Large intestine (tissue), 3 donors: Measurements from ENCODE around the gene BSN. TPM values are rescaled to one million over a fixed set of nuclear protein-coding genes. Genes with fewer than 3 reads are reported as not detected.

ENCODE experiments used
- DNase-seq, 2 donors: peaks; one replicate each; pipeline versions ENCODE4 v3.0.0 to v3.0.0-alpha.2; 2013
- H3K27ac ChIP-seq: one replicate; pipeline ENCODE4 v1.5.1; 2013; ENCODE audit warnings: low read length
- H3K27me3 ChIP-seq: 2 replicates; pipeline ENCODE4 v1.6.1; 2013; ENCODE audit warnings: low read length; ENCODE audit not compliant: control insufficient read depth, insufficient read depth
- H3K36me3 ChIP-seq: 2 replicates; pipeline ENCODE4 v1.6.1; 2013; ENCODE audit warnings: low read length; ENCODE audit not compliant: control insufficient read depth, insufficient read depth
- H3K4me1 ChIP-seq: one replicate; pipeline ENCODE4 v1.6.1; 2013; ENCODE audit warnings: low read length; ENCODE audit not compliant: control insufficient read depth, insufficient read depth
- H3K4me3 ChIP-seq: one replicate; pipeline ENCODE4 v1.5.1; 2013; ENCODE audit warnings: low read length
- H3K9me3 ChIP-seq: one replicate; pipeline ENCODE4 v1.6.1; 2013; ENCODE audit warnings: mild to moderate bottlenecking, low read depth, low read length, moderate library complexity; ENCODE audit not compliant: control insufficient read depth
- WGBS: methylation state at CpG from one replicate; pipeline ENCODE4 v1.1.5; 2013; ENCODE audit warnings: low lambda C conversion rate; ENCODE audit not compliant: insufficient coverage; 5-methylcytosine and 5-hydroxymethylcytosine counted together
- polyA plus RNA-seq: library from polyadenylated mRNA; unstranded; fragments of 120-200 nt; gene quantifications from one replicate; pipeline ENCODE4 v1.2.1, GENCODE V29; 2013

The BSN gene
- polyA plus RNA-seq, 1 donor, result 1.3 TPM

GRCh38 chr3:49664300-49664699 is 110.0 kb downstream of the BSN start:
- Histone ChIP-seq H3K4me1 (peaks cover 12% of the 10 kb centered on the region), H3K27ac (no peak overlapping the region), H3K9me3 (no peaks in the 10 kb centered on the region), H3K4me3 (no peak overlapping the region), H3K36me3 (no peaks in the 10 kb centered on the region), H3K27me3 (no peaks in the 10 kb centered on the region)
- WGBS, result no CpG with 5 or more reads among the region's 11 CpGs
- no peak for DNase-seq

DNA sequence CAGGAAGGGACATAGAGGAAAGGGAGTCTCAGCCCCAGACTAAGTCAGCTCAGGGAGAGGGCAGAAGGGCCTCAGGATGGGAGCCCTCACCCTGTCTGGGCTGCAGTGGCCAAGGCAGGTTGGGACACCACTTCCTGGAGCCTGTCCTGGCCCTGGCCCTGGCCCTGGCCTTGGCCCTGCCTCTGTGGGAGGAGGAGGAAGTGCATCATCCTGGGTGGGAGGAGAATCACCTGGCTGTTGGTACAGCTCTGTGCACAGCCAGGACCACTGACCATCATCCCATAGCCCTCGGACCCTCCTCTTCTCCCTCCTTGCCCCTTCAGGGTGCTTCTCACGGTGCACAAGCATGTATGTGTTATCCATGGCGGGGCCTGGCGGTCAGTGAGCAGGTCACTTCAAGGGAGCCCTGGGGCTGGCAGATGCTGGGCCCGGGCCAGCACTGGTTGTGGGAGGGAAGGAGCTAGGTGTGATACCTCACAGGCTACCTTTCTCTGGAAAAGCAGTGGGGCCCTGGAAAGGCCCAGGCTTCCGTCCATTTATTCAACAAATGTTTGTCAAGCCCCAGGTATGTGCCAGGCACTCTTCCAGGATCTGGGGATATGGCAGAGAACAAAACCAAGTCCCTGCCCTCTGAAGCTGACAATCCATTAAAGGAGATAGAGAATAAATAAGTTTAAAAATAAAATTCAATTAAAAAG is 111.7 kb downstream of the BSN start:
- DNase-seq, result no peak
- no peaks in the 10 kb centered on the region for H3K9me3 ChIP-seq
- H3K4me3 ChIP-seq, result no peak overlapping the region
- no peaks in the 10 kb centered on the region for H3K27me3 ChIP-seq
- WGBS, result no CpG with 5 or more reads among the region's 6 CpGs
- peaks cover 12% of the 10 kb centered on the region for H3K4me1 ChIP-seq
- no peak overlapping the region for H3K27ac ChIP-seq
- no peaks in the 10 kb centered on the region for H3K36me3 ChIP-seq

DNA sequence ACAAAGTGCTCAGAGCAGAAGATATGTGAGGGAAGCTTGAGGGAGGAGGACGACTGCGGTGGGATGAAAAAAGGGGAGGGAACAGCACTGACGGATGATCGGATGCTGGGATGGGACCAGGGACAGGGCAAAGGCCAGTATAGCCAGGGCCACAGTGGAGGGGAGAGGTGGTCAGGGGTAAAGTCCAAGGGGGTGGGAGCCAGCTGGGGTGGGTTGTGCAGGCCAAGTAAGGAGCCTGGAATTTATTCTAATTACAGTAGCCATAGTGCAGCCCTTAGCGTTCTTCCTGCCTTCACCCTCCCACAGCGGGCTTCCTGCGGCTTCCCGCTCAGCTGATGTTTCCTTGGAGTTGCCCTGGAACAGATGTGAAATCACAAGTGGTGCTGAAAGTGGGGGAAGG is 112.3 kb downstream of the BSN start:
- H3K27ac ChIP-seq, result no peak overlapping the region
- WGBS, result no CpG with 5 or more reads among the region's 8 CpGs
- DNase-seq, result peak in 1 of 2 donors; percentile 47
- no peaks in the 10 kb centered on the region for H3K36me3 ChIP-seq
- peaks cover 12% of the 10 kb centered on the region for H3K4me1 ChIP-seq
- H3K27me3 ChIP-seq, result no peaks in the 10 kb centered on the region
- H3K9me3 ChIP-seq, result no peaks in the 10 kb centered on the region
- H3K4me3 ChIP-seq, result no peak overlapping the region

- WGBS, result 50% methylated on average over 2 of the region's 25 CpGs
- no peak for DNase-seq
These were observed 113.6 kb downstream of the BSN start for GRCh38 chr3:49667701-49668413.

DNA sequence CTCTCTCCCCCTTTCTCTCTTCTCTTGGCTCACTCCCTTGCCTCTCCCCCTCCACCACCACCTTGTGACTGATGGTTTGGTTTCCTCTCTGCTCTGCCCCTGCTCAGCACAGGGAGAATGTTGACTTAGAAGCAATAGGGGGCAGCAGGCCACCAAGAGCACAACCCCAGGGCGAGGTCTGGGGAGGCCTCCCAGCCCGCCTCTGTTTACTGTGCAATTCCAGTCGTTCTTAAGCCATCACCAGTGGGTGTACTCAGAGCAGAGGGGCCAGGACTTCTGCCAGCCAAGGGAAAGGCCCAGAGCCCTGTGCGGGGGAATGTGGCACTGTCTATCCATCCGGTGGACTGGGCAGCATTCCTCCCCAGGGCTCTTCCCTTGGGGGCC is 114.1 kb downstream of the BSN start:
- Histone ChIP-seq H3K36me3 (no peaks in the 10 kb centered on the region), H3K9me3 (peaks cover 2% of the 10 kb centered on the region), H3K27me3 (no peaks in the 10 kb centered on the region), H3K27ac (no peak overlapping the region), H3K4me1 (peaks cover 17% of the 10 kb centered on the region), H3K4me3 (no peak overlapping the region)
- DNase-seq, result peak in 1 of 2 donors; percentile 34
- no CpG with 5 or more reads among the region's 5 CpGs for WGBS

More at GRCh38 chr3:49667701-49668413, 113.6 kb downstream of the BSN start:
- no peak overlapping the region for H3K4me3 ChIP-seq
- no peaks in the 10 kb centered on the region for H3K9me3 ChIP-seq
- H3K27me3 ChIP-seq, result no peaks in the 10 kb centered on the region
- peaks cover 12% of the 10 kb centered on the region for H3K4me1 ChIP-seq
- no peaks in the 10 kb centered on the region for H3K36me3 ChIP-seq
- no peak overlapping the region for H3K27ac ChIP-seq

GRCh38 chr3:49668861-49669260 is 114.6 kb downstream of the BSN start:
- Histone ChIP-seq H3K36me3 (no peaks in the 10 kb centered on the region), H3K4me3 (no peak overlapping the region), H3K9me3 (peaks cover 5% of the 10 kb centered on the region), H3K27ac (no peak overlapping the region), H3K27me3 (no peaks in the 10 kb centered on the region), H3K4me1 (peaks cover 18% of the 10 kb centered on the region)
- DNase-seq, result no peak
- no CpG with 5 or more reads among the region's 5 CpGs for WGBS

DNA sequence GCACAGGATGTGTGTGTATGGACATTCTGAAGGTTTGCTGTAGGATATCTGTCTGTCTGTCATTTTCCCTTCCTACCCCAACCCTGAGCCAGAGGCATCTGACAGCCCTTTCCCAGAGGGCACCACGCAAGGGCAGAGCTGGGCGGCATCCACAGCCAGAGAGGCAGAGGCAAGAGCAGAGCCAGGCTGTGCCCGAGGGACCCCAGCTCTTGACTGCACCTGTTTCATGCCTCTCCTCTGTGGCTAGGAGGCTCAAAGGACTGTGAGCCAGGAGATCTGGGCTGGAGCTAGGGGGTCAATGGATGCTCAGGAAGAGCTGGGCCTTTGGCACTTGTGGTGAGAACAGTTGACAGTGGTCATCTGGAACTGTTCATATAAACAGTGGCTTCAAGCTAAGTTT is 115.1 kb downstream of the BSN start:
- Histone ChIP-seq H3K4me3 (no peak overlapping the region), H3K27me3 (no peaks in the 10 kb centered on the region), H3K9me3 (peaks cover 5% of the 10 kb centered on the region), H3K4me1 (peaks cover 18% of the 10 kb centered on the region), H3K27ac (no peak overlapping the region), H3K36me3 (no peaks in the 10 kb centered on the region)
- no peak for DNase-seq
- no CpG with 5 or more reads among the region's 3 CpGs for WGBS

GRCh38 chr3:49670940-49671290 is 116.6 kb downstream of the BSN start:
- H3K4me1 ChIP-seq, result peaks cover 30% of the 10 kb centered on the region
- peaks cover 6% of the 10 kb centered on the region for H3K36me3 ChIP-seq
- WGBS, result no CpG with 5 or more reads among the region's 6 CpGs
- no peak for DNase-seq
- H3K4me3 ChIP-seq, result no peak overlapping the region
- H3K9me3 ChIP-seq, result peaks cover 5% of the 10 kb centered on the region
- H3K27ac ChIP-seq, result no peak overlapping the region
- H3K27me3 ChIP-seq, result no peaks in the 10 kb centered on the region

DNA sequence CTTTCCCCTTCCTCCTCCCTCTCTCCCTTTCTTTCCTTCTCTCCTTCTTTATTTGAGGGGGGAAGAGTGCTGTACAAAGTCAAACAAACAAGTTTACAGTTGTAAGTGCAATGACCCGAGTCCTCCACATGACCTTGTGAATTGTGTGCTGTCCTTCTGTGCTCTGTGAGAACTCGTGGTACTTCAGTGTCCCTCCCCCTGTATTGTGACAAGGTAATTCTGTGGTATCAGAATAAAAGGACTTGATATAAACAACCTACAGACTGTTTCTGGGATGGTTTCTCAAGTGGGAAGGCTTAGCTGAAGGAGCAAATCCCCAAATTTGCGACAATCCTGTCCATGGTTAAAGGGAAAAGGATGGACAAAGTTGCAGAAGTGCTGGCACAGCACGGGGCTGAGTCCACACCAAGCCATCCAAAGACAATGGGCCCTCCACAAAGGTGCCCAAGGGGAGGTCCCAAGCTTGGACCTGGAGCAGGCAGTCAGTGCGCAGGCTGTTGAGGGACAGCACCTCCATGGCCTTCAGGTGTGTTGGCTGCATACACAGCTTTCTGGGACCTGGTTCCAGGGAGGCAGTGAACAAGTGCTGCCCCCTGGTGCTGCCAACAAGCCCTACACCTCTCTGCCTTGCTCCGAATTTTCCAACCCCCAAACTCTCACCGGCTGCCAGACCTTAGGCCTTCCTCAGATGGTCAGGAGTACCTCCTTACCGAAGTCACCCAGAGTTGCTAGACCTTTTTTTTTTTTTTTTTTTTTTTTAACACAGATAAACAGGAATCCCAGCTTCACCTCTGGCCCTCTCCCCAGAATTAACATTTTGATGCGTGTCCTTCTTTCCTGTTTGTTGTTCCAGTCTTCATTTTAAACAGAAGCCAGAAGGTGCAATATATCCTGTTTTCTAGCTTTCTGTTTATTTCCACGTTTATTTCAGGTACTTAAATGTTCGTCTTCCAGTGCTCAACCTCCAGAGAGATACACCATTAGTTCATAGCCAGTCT is 117.3 kb downstream of the BSN start:
- 16% methylated on average over 4 of the region's 11 CpGs for WGBS
- H3K4me1 ChIP-seq, result peaks cover 32% of the 10 kb centered on the region
- no peak overlapping the region for H3K27ac ChIP-seq
- H3K36me3 ChIP-seq, result peaks cover 12% of the 10 kb centered on the region
- peaks cover 5% of the 10 kb centered on the region for H3K9me3 ChIP-seq
- peak; percentile 63 to 64 for DNase-seq
- no peaks in the 10 kb centered on the region for H3K27me3 ChIP-seq
- no peak overlapping the region for H3K4me3 ChIP-seq

DNA sequence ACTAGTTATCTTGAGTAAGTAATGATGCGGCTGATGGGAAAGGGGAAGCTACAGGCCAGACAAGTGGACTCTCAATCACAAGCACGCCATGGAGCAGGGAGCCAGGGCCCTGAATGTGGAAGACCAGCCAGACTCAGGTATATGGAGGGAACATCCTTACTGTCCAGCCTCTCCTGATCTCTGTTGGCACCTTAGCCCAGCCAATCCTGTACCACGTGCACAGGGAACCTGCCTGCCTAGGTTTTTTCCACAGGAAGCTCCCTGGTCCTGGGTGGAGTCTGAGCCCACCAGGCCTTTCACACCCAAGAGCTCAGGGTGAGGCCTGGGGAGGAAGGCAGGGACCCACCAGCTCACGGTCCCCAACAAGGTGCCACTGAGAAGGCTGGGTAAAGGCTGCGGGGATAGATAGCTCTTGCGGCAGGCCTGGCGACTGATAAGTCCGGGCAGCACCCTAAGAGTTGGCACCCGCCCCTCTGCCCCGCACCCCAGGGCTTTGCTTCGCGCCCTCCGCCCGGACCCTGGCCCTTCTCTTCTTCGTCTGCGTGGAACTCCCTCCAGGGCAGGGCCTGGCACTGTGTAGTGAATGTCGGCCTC is 118.9 kb downstream of the BSN start:
- peak in 1 of 2 donors; percentile 28 for DNase-seq
- peak overlapping the region; percentile 79 for H3K4me3 ChIP-seq
- H3K27ac ChIP-seq, result peak overlapping the region; percentile 85
- H3K9me3 ChIP-seq, result peaks cover 5% of the 10 kb centered on the region
- peaks cover 29% of the 10 kb centered on the region for H3K36me3 ChIP-seq
- no CpG with 5 or more reads among the region's 17 CpGs for WGBS
- H3K4me1 ChIP-seq, result peaks cover 24% of the 10 kb centered on the region
- no peaks in the 10 kb centered on the region for H3K27me3 ChIP-seq
